ENCODE data around the gene MRAP. TPM values are rescaled to one million over a fixed set of nuclear protein-coding genes. Genes with fewer than 3 reads are reported as not detected.

MRAP gene
- total RNA-seq, 1 donor from 2014 or later: not detected

Other genes with a start within 250 kb of the MRAP start
- gene MIS18A, start 19.8 kb upstream of the MRAP start, total RNA-seq: 2.6 TPM
- gene URB1, start 94.2 kb downstream of the MRAP start, total RNA-seq: 10.5 TPM
- 15.4 TPM for gene EVA1C, start 113.9 kb downstream of the MRAP start, total RNA-seq